HG03064 (cell line): Measurements from ENCODE around the gene PCDHB10.
"Not testable (repeated sequence)": the region's sequence is repeated elsewhere in the genome, so short reads cannot be mapped to it uniquely, and the experiment has no call there.

Experiments
- ATAC-seq: cut with Tn5 transposase; IDR thresholded peaks from one replicate; pipeline ENCODE4 v1.9.1; 2021; ENCODE audit warnings: low read depth; ENCODE audit not compliant: unreplicated experiment

The PCDHB10 gene

DNA sequence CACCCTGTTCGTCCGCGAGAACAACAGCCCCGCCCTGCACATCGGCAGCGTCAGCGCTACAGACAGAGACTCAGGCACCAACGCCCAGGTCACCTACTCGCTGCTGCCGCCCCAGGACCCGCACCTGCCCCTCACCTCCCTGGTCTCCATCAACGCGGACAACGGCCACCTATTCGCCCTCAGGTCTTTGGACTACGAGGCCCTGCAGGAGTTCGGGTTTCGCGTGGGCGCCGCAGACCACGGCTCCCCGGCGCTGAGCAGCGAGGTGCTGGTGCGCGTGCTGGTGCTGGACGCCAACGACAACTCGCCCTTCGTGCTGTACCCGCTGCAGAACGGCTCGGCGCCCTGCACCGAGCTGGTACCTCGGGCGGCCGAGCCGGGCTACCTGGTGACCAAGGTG lies 43.8 kb downstream of the PCDHB10 start:
- not testable (repeated sequence) for ATAC-seq

DNA sequence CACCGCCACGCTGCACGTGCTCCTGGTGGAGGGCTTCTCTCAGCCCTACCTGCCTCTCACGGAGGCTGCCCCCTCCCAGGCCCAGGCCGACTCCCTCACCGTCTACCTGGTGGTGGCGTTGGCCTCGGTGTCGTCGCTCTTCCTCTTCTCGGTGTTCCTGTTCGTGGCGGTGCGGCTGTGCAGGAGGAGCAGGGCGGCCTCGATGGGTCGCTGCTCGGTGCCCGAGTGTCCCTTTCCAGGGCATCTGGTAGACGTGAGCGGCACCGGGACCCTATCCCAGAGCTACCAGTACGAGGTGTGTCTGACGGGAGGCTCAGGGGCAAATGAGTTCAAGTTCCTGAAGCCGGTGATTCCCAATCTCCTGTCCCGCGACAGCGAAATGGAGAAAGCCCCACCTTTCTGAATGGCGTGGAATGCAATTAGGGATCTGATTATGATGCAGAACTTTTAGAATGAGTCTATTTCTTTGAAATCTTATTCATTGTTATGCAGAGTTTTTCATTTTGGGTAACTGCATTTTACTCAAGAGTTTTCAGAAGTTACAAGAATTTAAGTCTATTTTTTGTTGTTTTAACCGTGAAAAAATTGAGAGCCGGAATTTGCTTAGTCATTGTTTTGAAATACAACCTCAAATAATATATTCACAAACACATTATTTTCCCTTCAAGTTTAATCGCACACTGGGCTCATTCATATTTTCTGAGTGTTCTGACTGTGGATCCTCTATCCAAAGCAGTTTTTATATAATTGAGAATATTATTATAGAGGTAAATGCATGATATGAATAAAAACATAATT lies 44.6 kb downstream of the PCDHB10 start:
- ATAC-seq, result no peak

DNA sequence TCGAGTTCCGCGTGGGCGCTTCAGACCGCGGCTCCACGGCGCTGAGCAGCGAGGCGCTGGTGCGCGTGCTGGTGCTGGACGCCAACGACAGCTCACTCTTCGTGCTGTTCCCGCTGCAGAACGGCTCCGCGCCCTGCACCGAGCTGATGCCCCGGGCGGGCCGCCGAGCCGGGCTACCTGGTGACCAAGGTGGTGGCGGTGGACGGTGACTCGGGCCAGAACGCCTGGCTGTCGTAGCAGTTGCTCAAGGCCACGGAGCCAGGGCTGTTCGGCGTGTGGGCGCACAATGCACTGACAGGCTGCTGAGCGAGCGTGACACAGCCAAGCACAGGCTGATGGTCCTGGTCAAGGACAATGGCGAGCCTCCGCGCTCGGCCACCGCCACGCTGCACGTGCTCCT lies 49.3 kb downstream of the PCDHB10 start:
- ATAC-seq, result no peak
